HG02763 (cell line): ENCODE results near the gene CACNA2D3.

Experiments
- ATAC-seq: cut with Tn5 transposase; IDR thresholded peaks from one replicate; pipeline ENCODE4 v1.9.1; 2021; ENCODE audit warnings: mild to moderate bottlenecking, moderate library complexity; ENCODE audit not compliant: unreplicated experiment

Gene CACNA2D3

DNA sequence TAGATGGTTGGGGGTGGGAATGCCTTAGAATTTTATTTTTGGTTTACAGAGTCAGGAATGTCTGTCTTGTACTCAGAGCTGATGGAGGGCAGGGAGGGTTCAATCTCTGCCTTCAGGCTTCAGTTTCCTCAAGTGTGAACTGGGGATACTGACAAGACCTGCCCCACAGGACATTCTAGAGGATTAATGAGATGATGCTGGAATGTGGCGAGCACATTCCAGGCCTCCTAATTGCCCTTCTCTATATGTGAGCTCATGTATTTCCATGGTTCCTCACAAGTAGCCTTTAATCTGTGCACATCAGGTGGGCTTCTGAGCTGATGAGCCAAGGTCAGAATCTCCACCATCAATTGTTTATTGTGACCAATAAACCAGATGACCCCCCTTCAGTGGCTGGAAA lies 90.4 kb downstream of the CACNA2D3 start:
- ATAC-seq, result no peak

DNA sequence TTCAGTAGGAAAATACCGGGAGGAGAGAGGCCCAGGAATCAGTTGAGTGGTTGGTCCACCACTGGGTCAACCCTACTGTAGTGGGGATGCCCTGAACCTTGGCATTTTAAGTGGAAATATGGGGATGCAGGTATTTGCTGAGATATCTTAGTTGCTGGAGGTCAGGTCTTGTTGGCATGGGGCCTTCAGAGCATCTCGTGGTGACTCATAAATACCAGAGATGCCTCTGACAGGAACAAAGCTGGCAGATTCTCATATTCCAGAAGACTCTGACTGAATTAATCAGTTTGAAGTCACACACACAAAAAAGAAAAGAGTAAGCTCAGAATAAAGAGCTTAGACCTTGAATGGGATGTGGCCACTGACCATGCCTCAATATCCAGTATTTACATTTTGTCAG lies 91.6 kb downstream of the CACNA2D3 start:
- ATAC-seq, result no peak

DNA sequence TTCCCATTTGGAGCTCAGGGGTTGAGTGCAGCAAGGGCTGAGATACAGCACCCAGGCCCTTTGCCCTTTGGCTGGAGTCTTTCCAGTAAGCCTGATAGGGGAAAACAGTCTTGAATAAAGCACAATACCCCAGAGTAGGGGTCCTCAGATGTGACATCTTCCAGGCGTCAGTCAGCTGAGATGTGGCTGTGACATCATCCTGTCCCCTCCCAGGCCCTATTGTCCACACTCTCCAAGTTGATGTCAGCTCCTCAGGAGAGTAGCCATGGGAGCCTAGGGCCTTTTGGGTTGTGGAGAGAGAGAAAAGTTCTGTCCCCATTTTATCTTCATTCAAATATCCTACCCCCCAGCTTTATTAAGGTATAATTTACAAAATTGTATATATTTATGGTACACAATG lies 92.5 kb downstream of the CACNA2D3 start:
- no peak for ATAC-seq

DNA sequence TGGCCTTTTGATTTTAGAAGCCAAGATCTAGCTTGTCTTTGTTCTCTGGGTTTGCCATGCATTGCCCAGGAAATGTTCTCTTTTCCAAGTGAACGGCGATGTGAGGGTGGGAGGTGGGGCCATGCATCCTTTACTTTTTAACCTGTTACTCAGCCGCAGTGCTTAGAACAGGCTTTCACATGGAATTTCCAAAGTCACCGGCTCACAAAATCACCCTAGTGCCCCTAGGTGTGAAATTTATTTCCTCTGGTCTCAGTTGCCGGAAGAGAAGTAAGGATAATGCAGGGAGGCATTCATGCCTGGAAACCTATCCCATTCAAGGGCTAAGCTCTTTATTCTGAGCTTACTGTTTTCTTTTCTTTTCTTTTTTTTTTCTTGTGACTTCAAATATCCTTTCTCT lies 93.2 kb downstream of the CACNA2D3 start:
- ATAC-seq, result no peak

DNA sequence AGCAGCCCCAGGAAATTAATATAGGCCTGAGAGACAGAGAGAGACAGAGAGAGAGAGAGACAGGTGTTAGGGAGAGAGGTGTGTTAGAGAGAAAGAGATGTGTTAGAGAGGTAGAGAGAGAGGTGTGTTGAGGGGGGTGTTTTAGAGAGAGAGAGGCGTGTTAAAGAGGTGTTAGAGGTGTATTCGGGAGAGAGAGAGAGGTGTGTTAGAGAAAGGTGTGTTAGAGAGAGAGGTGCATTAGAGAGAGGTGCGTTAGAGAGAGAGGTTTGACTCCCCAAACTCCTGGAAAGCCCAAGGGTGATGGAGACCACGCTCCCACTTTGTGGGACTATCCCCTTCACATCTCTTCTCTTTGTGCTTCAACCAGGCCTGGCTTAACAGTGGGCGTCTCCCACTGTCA lies 95.5 kb downstream of the CACNA2D3 start:
- ATAC-seq, result no peak

DNA sequence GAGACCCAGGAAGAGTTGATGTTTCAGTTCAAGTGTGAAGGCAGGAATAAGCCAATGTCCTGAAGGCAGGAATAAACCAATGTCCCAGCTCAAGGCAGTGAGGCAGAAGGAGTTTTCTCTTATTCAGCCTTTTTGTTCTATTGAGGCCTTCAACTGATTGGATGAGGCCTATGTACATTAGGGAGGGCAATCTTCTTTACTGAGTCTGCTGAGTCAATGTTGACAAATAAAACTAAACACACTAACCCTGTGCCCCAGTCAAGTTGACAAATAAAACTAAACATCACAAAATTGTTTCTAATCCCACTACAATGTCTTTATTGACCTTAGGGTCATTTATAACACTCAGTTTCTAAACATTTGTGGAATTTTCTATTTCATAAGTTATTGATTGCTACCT lies 100.0 kb downstream of the CACNA2D3 start:
- no peak for ATAC-seq

DNA sequence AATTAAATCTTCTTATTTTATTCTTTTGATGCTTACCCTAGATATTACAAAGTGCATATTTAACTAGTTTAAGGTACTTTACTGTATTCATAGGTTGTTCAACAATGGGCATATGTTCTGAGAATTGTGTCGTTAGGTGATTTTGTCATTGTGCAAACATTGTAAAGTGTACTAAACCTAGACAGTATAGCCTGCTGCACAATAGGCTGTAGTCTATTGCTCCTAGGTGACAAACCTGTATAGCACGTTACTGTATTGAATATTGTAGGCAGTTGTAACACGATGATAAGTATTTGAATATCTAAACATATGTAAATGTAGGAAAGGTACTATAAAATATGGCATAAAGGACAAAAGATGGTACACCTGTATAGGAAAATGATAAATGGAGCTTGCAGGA lies 100.7 kb downstream of the CACNA2D3 start:
- ATAC-seq, result no peak

DNA sequence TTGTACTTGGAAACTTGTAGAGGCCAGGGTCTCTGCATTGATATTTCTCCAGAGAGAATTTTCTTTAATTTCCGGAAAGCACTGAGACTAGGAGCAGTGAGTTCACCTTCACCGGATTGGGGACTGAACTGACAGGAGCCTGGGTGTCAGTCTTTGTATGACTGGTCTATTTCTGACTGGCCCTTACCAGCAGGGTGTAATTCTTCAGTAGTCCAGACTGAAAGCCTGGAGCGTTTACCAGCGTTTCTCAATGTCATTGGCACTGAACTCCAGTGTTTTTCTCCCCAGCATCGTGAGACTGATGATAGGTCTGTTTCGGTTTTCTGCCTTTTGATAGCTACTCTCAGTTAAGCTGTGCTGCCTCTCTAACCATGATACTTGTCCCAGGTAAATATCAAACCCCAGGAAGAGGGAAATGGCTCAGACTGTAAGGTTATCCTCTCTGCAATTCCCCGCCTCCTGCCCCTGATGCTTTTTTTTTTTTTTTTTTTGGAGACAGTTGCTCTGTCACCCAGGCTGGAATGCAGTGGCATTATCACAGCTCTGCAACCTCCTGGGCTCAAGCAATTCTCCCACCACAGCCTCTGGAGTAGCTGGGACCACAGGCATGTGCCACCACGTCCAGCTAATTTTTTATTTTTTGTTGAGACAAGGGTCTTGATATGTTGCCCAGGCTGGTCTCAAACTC lies 103.6 kb downstream of the CACNA2D3 start:
- ATAC-seq, result no peak

DNA sequence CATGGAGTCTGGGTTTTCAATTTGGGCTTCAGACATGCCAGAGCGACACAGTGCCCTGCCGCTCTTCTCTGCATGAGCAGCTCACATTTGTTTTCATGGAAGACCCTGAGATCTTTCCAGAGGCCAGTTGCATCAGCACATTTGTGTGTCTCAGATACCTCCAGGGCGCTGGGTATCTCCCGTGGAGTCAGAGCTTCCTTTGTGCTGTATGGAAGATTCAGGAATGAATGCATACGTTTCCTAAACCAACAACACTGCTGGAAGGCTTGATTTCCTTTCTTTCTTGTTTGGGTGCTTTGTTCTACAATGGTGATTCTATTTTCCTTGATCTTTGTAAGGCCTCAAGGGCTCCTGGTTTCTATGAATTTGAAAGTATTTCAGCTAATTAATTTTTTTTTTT lies 106.5 kb downstream of the CACNA2D3 start:
- no peak for ATAC-seq

DNA sequence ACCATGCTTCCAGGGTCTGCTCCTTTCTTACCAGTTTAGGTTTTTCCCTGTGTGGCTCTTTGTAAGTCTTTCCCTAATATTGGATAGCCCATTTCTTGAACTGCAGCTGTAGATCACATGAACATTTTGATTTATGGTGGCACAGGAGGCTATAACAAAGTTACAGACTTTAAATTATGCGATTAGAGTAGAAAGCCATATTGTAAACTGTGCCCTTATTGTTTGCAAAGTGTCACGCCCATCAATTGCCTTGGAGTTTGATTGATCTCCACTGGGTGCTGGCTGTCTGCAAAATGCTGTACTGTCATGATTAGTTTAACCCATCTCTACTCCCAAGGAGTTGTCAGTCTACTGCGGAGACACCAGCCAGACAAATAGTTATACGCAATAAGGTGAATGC lies 110.3 kb downstream of the CACNA2D3 start:
- no peak for ATAC-seq

DNA sequence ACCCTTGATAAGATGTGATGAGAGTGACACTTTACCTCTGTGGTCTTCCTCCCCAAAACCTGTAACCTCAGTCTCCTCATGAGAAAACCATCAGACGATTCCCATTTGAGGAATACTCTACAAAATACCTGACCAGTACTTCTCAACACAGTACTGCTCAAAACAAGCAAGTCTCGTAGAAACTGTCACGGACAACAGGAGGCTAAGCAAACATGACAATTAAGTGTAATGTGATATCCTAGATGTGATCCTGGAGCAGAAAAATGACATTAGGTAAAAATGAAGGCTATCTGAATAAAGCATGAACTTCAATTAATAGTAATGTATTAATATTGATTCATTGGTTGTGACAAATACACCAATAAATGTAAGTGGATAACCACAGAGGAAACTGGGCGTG lies 113.6 kb downstream of the CACNA2D3 start:
- ATAC-seq, result no peak

DNA sequence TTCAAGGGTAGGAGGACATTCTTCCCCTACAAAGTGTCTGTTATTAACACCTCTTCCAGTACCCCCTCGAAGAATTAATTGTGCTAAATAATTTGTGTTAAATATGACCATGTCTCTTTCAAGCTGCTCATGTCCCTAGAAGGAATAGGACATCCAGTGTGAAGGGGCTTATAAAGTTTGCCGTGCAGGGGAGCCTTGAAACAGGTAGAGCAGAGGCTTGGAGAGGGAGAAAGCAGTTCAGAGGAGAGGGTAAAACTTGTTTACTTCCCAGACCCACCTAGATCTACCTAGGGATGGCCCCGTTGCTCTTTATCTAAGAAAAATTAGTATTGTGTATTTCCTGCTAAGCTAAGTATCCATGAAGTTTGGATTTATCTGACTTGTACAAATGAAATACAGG lies 114.8 kb downstream of the CACNA2D3 start:
- ATAC-seq, result no peak

DNA sequence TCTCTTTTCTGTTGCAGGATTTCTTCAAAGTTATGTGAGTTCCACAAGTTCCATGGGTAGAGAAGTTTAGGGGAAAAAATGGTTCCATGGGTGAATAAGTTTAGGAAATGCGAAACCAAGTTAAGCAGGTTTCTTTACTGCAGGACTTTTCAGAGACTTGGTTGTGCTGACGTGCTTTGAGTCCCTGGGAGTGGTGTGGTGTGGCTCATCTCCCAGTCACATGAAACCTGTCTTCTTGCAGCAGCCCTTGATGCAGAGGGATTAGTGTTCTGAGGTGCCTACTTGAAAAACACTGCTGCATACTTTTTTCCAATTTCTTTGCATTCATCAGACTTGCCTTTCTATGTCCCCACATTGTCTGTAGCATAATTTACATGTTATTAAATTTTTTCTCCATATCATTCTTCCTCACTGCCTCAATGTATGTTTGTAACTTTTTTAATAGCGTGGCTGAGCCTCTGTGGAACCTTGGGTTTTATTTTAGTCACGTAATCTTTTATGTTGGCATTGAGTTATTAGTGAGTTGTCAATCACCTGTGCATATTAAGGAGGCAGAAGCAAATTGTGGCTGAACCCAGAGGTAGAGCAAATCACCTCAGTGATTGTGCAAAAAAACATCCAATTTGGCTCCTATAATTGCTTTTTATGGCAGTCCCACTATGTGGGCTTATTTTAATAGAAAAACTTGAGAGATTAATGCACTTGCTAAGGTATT lies 115.6 kb downstream of the CACNA2D3 start:
- ATAC-seq, result no peak

DNA sequence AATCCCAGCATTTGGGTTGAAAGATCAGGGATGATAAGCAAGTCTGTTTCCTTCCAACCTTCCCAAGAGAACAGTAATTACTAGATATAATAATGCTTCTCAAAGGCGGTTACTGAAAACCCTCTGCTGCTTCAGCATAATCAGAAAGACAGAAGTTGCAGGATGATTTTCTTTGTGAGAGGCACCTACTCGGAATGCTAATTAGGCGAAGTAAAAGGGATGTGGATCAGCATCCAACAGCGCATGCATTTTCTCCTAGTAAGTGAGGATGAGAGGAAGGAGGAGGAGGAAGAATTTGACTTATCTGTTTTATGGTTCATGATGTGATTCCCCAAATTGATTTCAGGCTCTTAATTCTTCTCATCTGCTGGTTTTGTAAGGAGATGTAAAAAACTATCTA lies 118.0 kb downstream of the CACNA2D3 start:
- no peak for ATAC-seq

DNA sequence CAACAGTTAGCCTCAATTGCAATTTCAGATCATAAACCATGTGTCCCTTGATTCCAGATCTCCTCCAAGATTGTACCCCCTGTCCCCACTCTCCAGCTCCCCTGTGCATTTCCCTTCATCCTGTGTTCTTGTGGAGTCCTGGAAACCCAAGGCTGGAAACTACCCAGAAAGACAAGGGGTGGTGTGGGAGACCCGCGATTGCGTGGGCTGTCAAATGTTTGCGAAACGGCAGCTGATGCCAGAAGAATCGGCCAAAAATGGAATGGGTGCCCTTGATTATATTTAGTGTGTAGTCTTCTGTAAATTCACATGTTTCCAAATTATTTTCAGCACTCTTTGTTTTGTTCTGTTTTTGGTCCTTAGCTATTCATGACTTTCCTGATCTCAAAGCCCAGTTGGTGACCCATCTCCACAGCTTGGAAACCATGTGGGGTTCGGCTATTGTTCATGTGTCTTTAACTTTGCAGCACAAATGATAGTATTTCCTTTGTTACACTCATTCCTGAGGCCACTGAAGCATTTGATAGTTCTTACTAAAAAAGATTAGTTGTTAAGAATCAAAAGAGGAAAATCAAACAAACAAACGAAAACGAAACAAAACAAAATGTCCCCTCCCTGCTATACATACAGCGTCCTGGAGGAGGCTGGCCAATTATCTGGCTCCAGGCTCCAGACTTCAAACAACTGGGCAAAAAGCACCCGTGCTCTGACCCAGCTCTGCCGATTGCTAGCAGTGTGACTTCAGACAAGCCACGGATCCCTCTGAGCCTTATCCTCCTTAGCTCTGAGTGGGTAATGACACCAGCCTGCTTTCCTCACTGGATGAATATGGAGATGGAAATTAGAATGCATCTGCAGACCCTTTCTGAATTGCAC lies 120.9 kb downstream of the CACNA2D3 start:
- ATAC-seq, result no peak

DNA sequence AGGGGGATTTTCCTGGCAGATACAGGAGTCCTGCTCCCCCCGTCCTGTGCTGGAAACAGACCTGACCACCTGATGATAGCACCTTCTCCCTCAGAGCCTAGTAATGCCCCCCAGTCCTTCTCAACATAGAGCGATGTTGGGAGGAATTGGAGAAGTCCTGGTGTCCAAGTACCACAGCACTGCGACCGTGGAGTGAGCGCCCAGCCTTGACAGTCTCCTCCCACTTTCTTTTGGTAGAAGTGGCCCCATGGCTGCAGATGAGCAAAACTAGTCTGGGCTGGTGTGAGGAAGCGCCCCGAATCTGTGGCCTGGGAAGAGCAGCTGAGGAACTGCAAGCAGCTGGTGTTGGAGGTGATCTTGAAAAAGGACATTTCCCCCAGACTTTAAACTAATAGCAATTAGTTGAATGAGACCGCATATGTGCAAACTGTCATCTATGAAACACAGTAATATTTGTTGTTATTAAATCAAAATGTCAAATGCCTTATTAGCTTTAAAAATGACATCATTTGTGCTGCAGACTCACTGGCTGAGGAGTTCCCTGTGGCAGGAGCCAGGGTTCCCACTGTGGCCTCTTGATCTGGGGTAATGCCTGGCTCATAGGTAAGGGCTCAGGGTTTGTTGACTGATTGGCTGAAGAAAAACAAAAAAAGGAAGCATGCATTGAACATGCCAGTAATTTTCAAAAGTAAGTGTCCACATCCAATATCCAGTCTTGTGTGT lies 121.8 kb downstream of the CACNA2D3 start:
- ATAC-seq, result no peak

DNA sequence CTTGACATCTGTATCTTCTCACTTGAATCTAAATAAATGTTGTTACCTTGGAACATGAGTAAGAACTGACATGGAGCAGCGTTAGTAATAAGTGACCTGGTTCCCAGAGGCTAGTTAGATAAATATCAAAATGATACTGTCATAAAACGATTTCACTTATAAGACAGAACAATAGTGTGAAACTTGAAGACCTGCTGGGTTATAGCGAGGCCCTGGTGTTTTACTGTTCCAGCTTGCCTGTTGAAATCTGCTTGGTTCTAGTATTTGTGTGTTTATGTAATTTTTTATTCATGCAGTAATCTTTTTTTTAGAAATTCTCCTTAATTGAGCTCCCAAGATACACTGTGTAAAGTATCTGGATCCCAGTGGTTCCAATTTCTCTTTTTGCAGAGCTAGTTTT lies 129.4 kb downstream of the CACNA2D3 start:
- no peak for ATAC-seq

DNA sequence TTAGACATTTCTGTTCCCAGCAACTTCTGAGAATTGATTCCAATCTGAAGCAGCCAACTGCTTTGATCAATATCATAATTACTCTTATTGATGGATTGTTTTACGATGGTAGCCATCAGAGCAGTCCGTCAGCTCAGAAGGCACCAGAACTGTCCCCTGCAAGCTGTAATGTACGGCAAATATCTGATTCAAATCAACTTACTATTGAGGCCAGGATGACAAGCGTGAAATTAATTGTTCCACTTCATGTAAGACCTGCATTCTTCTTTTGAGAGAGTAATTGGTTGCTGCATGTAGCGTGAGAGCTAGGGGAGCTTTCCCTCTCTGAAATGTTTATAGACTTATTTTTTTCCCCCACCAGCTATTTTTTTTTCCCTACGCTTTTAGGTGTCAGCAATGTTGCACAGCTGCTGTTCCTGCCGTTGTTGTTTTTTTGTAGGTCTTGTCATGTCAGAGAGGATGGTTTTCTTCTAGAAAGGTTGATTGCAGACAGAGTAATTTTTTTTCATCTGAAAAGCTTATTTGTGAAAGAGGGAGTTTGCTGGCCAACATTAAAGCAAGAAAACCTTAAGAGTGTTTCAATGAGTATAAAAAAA lies 134.9 kb downstream of the CACNA2D3 start:
- no peak for ATAC-seq

DNA sequence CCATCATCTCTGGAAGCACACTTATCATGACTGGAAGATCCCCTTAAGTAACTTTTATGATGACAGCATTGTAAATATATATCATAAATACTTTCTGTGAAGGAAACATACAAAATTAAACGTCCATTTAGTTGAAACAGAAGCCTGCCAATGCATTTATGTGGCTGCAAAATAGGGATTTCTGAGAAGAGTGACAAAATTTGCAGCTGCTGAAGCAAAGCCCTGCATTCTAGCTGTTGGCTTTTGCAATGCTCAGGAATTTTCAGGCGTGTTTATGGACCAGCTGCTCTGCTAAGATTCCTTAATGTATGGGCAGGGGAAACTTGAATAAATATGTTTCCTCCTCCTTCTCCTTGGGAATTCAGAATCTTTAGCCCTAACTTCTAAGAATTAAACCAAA lies 137.3 kb downstream of the CACNA2D3 start:
- ATAC-seq, result no peak

DNA sequence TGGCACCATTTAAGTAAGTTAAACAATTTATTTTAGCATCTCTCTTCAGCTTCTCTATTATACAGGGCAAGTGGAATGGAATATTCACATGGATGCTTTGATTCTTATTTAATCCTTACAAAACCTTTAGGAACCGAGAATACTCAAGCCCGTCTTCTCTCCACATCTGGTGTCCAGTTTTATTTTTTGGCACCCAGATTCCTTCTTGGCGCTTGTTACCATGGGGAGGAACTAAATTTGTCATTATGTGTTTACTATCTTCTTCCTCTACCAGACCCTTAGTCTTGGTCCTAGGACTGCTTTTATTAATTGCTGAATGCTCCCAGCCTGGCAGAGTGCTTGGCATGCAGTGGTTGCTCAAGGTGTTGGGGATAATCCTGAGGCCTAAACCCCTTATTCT lies 138.8 kb downstream of the CACNA2D3 start:
- no peak for ATAC-seq

DNA sequence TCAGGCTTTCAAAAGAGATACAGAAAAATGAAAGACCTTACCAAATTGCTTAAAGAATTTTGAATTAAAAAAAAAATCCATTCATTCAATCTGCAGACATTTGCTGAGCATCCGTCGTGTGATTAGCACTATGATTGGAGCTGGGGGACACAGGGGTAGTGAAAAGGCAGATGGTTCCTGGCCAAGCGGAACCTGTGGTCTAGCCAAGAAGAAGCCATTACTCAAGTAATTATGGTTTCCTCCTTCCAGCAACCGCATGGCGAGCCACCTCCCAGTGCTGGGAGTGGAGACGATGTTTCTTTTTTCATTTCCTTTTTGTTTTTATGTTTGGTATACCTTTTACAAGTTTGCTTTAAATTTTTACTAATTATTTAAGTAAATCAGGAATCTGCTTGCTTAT lies 140.2 kb downstream of the CACNA2D3 start:
- ATAC-seq, result no peak
